Measurements from ENCODE around the gene NPAS3. TPM values are rescaled to one million over a fixed set of nuclear protein-coding genes. Genes with fewer than 3 reads are reported as not detected.

The NPAS3 gene
- total RNA-seq, 4 donors from 2014 or later = 1.5 to 12.3 (median 3.4) TPM

- DNase-seq (ENCODE audit: low spot score in 2 of 2) = no peak
- 64 to 66% methylated on average over 4 of the region's 4 CpGs for WGBS, 2 donors
- no peak overlapping the region for H3K4me3 ChIP-seq
- H3K27ac ChIP-seq = peak overlapping the region in 1 of 4 donors; percentile 40
- no peaks in the 10 kb centered on the region for H3K27me3 ChIP-seq
- TF ChIP-seq CTCF (IDR thresholded peaks at IDR 0.05) = no peak
- TF ChIP-seq EP300 (IDR thresholded peaks at IDR 0.05) = no peak
- TF ChIP-seq POLR2A (IDR thresholded peaks at IDR 0.05) = no peak
- no peaks in the 10 kb centered on the region for H3K36me3 ChIP-seq
- peaks cover 0 to 6% (median 0%) of the 10 kb centered on the region in 4 donors for H3K4me1 ChIP-seq
- no peaks in the 10 kb centered on the region for H3K9me3 ChIP-seq
These were observed 754.6 kb downstream of the NPAS3 start for GRCh38 chr14:33693237-33693636.

GRCh38 chr14:33696165-33696564 lies 757.5 kb downstream of the NPAS3 start:
- Histone ChIP-seq H3K9me3 (no peaks in the 10 kb centered on the region), H3K4me3 (no peak overlapping the region), H3K27me3 (no peaks in the 10 kb centered on the region), H3K4me1 (peaks cover 0 to 6% (median 0%) of the 10 kb centered on the region in 4 donors), H3K27ac (no peak overlapping the region), H3K36me3 (no peaks in the 10 kb centered on the region)
- TF ChIP-seq POLR2A (IDR thresholded peaks at IDR 0.05) (no peak), CTCF (IDR thresholded peaks at IDR 0.05) (no peak), EP300 (IDR thresholded peaks at IDR 0.05) (no peak)
- 92 to 93% methylated on average over 9 of the region's 9 CpGs for WGBS, 2 donors
- DNase-seq (ENCODE audit: low spot score in 2 of 2) = no peak

- no peak overlapping the region for H3K27ac ChIP-seq
- no peaks in the 10 kb centered on the region for H3K4me1 ChIP-seq
- no peak overlapping the region for H3K4me3 ChIP-seq
- no peak for DNase-seq (ENCODE audit: low spot score in 2 of 2)
- TF ChIP-seq CTCF (IDR thresholded peaks at IDR 0.05) = no peak
- TF ChIP-seq EP300 (IDR thresholded peaks at IDR 0.05) = no peak
- TF ChIP-seq POLR2A (IDR thresholded peaks at IDR 0.05) = no peak
- H3K9me3 ChIP-seq = no peaks in the 10 kb centered on the region
- H3K36me3 ChIP-seq = no peaks in the 10 kb centered on the region
- WGBS, 2 donors = 86% methylated on average over 12 of the region's 12 CpGs
- no peaks in the 10 kb centered on the region for H3K27me3 ChIP-seq
These were observed 760.8 kb downstream of the NPAS3 start for GRCh38 chr14:33699300-33699983.

GRCh38 chr14:33700052-33700451 lies 761.4 kb downstream of the NPAS3 start:
- Histone ChIP-seq H3K4me3 (no peak overlapping the region), H3K36me3 (no peaks in the 10 kb centered on the region), H3K27me3 (no peaks in the 10 kb centered on the region), H3K9me3 (no peaks in the 10 kb centered on the region), H3K27ac (no peak overlapping the region), H3K4me1 (no peaks in the 10 kb centered on the region)
- TF ChIP-seq EP300 (IDR thresholded peaks at IDR 0.05) = no peak
- TF ChIP-seq CTCF (IDR thresholded peaks at IDR 0.05) = no peak
- no peak for TF ChIP-seq POLR2A (IDR thresholded peaks at IDR 0.05)
- 71 to 75% methylated on average over 6 of the region's 6 CpGs for WGBS, 2 donors
- DNase-seq (ENCODE audit: low spot score in 2 of 2) = no peak

- H3K4me1 ChIP-seq = no peaks in the 10 kb centered on the region
- no peak for TF ChIP-seq EP300 (IDR thresholded peaks at IDR 0.05)
- no peak for TF ChIP-seq CTCF (IDR thresholded peaks at IDR 0.05)
- TF ChIP-seq POLR2A (IDR thresholded peaks at IDR 0.05) = no peak
- DNase-seq (ENCODE audit: low spot score in 2 of 2) = no peak
These were observed 763.6 kb downstream of the NPAS3 start for GRCh38 chr14:33702293-33702692.

More at GRCh38 chr14:33702293-33702692, 763.6 kb downstream of the NPAS3 start:
- Histone ChIP-seq H3K27me3 (no peaks in the 10 kb centered on the region), H3K4me3 (no peak overlapping the region), H3K9me3 (no peaks in the 10 kb centered on the region), H3K36me3 (no peaks in the 10 kb centered on the region), H3K27ac (no peak overlapping the region)
- whole genome bisulfite sequencing, 2 donors = 83% methylated on average over 1 of the region's 1 CpG

All from tibial nerve (tissue), 4 donors.